ENCODE data around the gene VPREB3. TPM values are rescaled to one million over a fixed set of nuclear protein-coding genes. Genes with fewer than 3 reads are reported as not detected.

The VPREB3 gene
- total and polyA plus RNA-seq, 4 donors, result 0.69 to 3.2 (median 1.8) TPM; not detected in 1

DNA sequence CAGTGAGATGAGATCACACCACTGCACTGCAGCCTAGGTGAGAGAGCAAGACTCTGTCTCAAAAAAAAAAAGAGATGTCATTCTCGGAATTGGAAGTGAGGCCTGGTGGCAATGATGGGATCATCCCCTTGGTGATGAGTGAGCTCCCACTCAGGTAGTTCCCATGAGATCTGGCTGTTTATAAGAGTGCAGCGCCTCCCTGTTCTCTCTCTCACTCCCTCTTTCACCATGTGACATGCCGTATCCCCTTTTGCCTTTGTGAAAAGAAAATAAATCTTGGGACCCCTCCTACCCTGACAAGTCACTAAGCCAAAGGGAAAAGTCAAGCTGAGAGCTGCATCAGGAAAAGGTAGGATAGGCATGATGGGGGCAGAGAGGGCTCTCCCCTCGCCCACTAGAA is 32.1 kb downstream of the VPREB3 start:
- Histone ChIP-seq H3K4me1 (ENCODE audit: control insufficient read depth in 4 of 4, insufficient read depth in 4 of 4, low read length in 3 of 4) (peaks cover 0 to 4% (median 0%) of the 10 kb centered on the region in 4 donors), H3K9ac (ENCODE audit: low read depth in 1 of 2, low read length in 2 of 2) (no peak overlapping the region), H3K36me3 (ENCODE audit: control insufficient read depth in 4 of 4, insufficient read depth in 3 of 4, low read depth in 1 of 4, low read length in 3 of 4) (no peaks in the 10 kb centered on the region), H3K27ac (ENCODE audit: low read depth in 1 of 2, low read length in 2 of 2) (no peak overlapping the region), H3K9me3 (ENCODE audit: control insufficient read depth in 4 of 4, low read length in 3 of 4) (no peaks in the 10 kb centered on the region), H3K4me3 (ENCODE audit: low read depth in 1 of 3, low read length in 3 of 3) (no peak overlapping the region), H3K27me3 (ENCODE audit: control insufficient read depth in 4 of 4, insufficient read depth in 4 of 4, low read length in 3 of 4) (no peaks in the 10 kb centered on the region)
- TF ChIP-seq HNF4G (IDR thresholded peaks at IDR 0.05), result no peak
- TF ChIP-seq SP1 (IDR thresholded peaks at IDR 0.05), result no peak
- no peak for TF ChIP-seq RAD21 (IDR thresholded peaks at IDR 0.05)
- no peak for TF ChIP-seq FOXA2 (IDR thresholded peaks at IDR 0.05)
- TF ChIP-seq, protein P1, sequence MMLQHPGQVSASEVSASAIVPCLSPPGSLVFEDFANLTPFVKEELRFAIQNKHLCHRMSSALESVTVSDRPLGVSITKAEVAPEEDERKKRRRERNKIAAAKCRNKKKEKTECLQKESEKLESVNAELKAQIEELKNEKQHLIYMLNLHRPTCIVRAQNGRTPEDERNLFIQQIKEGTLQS (IDR thresholded peaks at IDR 0.05), result no peak
- TF ChIP-seq, protein P2, sequence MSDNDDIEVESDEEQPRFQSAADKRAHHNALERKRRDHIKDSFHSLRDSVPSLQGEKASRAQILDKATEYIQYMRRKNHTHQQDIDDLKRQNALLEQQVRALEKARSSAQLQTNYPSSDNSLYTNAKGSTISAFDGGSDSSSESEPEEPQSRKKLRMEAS (IDR thresholded peaks at IDR 0.05), result no peak
- TF ChIP-seq, protein P3, sequence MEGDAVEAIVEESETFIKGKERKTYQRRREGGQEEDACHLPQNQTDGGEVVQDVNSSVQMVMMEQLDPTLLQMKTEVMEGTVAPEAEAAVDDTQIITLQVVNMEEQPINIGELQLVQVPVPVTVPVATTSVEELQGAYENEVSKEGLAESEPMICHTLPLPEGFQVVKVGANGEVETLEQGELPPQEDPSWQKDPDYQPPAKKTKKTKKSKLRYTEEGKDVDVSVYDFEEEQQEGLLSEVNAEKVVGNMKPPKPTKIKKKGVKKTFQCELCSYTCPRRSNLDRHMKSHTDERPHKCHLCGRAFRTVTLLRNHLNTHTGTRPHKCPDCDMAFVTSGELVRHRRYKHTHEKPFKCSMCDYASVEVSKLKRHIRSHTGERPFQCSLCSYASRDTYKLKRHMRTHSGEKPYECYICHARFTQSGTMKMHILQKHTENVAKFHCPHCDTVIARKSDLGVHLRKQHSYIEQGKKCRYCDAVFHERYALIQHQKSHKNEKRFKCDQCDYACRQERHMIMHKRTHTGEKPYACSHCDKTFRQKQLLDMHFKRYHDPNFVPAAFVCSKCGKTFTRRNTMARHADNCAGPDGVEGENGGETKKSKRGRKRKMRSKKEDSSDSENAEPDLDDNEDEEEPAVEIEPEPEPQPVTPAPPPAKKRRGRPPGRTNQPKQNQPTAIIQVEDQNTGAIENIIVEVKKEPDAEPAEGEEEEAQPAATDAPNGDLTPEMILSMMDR (IDR thresholded peaks at IDR 0.05; ENCODE audit: low read depth, low read length, missing input control), result no peak
- no peak for TF ChIP-seq GABPA (IDR thresholded peaks at IDR 0.05 in 1 of 2, conservative IDR thresholded peaks at IDR 0.05 in 1 of 2)
- no peak for TF ChIP-seq FOXA1 (IDR thresholded peaks at IDR 0.05)
- TF ChIP-seq EGR1 (IDR thresholded peaks at IDR 0.05; ENCODE audit: low read depth in 2 of 2), result no peak
- TF ChIP-seq, protein P4, sequence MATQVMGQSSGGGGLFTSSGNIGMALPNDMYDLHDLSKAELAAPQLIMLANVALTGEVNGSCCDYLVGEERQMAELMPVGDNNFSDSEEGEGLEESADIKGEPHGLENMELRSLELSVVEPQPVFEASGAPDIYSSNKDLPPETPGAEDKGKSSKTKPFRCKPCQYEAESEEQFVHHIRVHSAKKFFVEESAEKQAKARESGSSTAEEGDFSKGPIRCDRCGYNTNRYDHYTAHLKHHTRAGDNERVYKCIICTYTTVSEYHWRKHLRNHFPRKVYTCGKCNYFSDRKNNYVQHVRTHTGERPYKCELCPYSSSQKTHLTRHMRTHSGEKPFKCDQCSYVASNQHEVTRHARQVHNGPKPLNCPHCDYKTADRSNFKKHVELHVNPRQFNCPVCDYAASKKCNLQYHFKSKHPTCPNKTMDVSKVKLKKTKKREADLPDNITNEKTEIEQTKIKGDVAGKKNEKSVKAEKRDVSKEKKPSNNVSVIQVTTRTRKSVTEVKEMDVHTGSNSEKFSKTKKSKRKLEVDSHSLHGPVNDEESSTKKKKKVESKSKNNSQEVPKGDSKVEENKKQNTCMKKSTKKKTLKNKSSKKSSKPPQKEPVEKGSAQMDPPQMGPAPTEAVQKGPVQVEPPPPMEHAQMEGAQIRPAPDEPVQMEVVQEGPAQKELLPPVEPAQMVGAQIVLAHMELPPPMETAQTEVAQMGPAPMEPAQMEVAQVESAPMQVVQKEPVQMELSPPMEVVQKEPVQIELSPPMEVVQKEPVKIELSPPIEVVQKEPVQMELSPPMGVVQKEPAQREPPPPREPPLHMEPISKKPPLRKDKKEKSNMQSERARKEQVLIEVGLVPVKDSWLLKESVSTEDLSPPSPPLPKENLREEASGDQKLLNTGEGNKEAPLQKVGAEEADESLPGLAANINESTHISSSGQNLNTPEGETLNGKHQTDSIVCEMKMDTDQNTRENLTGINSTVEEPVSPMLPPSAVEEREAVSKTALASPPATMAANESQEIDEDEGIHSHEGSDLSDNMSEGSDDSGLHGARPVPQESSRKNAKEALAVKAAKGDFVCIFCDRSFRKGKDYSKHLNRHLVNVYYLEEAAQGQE (IDR thresholded peaks at IDR 0.05), result no peak
- no peak for TF ChIP-seq NR2F2 (IDR thresholded peaks at IDR 0.05)
- no peak for TF ChIP-seq HNF4A (conservative IDR thresholded peaks at IDR 0.05)
- TF ChIP-seq RXRA (IDR thresholded peaks at IDR 0.05), result no peak
- WGBS, result 89% methylated on average over 4 of the region's 4 CpGs
- DNase-seq (ENCODE audit: low spot score), result no peak

DNA sequence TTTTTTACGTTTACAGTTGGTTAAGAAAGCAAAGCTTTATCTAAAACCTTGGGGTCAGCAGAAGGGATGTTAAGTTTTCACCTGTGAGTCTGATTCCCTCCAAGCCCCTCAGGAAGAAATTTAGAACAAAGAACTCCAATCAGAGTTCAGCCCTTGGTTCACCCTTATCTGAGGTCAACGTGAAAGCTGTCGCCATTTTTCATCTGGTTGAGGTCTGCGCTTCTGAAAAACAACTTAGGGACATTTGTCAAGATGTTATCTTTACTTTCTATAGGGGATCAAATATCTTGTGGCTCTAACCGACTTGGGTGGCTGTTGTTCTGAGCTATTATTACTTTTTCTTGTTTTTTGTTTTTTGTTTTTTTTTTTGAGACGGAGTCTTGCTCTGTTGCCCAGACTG is 33.4 kb downstream of the VPREB3 start:
- 80% methylated on average over 6 of the region's 6 CpGs for WGBS
- H3K9ac ChIP-seq (ENCODE audit: low read depth in 1 of 2, low read length in 2 of 2), result no peak overlapping the region

More for the DNA sequence above, 33.4 kb downstream of the VPREB3 start:
- H3K4me3 ChIP-seq (ENCODE audit: low read depth in 1 of 3, low read length in 3 of 3), result no peak overlapping the region
- no peaks in the 10 kb centered on the region for H3K27me3 ChIP-seq (ENCODE audit: control insufficient read depth in 4 of 4, insufficient read depth in 4 of 4, low read length in 3 of 4)
- H3K36me3 ChIP-seq (ENCODE audit: control insufficient read depth in 4 of 4, insufficient read depth in 3 of 4, low read depth in 1 of 4, low read length in 3 of 4), result no peaks in the 10 kb centered on the region
- no peaks in the 10 kb centered on the region for H3K9me3 ChIP-seq (ENCODE audit: control insufficient read depth in 4 of 4, low read length in 3 of 4)
- H3K27ac ChIP-seq (ENCODE audit: low read depth in 1 of 2, low read length in 2 of 2), result no peak overlapping the region
- peaks cover 0 to 7% (median 2%) of the 10 kb centered on the region in 4 donors for H3K4me1 ChIP-seq (ENCODE audit: control insufficient read depth in 4 of 4, insufficient read depth in 4 of 4, low read length in 3 of 4)
- no peak for TF ChIP-seq FOXA2 (IDR thresholded peaks at IDR 0.05)
- DNase-seq (ENCODE audit: low spot score), result no peak
